Neuron (in vitro differentiated cells): Measurements from ENCODE around the gene MCTP1.
"Not testable (repeated sequence)": the region's sequence is repeated elsewhere in the genome, so short reads cannot be mapped to it uniquely, and the experiment has no call there.

ENCODE experiments used
- H2AFZ ChIP-seq: one replicate; pipeline ENCODE4 v1.6.1; 2013; ENCODE audit warnings: low read depth, mild to moderate bottlenecking, inconsistent platforms, low read length, moderate library complexity
- H3K27me3 ChIP-seq: one replicate; pipeline ENCODE4 v1.6.1; 2013; ENCODE audit warnings: low read length; ENCODE audit not compliant: insufficient read depth
- H3K36me3 ChIP-seq: one replicate; pipeline ENCODE4 v1.6.1; 2013; ENCODE audit warnings: low read length; ENCODE audit not compliant: insufficient read depth
- H3K4me1 ChIP-seq: one replicate; pipeline ENCODE4 v1.6.1; 2013; ENCODE audit warnings: low read length; ENCODE audit not compliant: insufficient read depth
- H3K4me3 ChIP-seq: 2 replicates; pipeline ENCODE4 v1.5.1; 2013; ENCODE audit warnings: mild to moderate bottlenecking, low read length, moderate library complexity
- H3K9me3 ChIP-seq: one replicate; pipeline ENCODE4 v1.6.1; 2013; ENCODE audit warnings: low read length

The MCTP1 gene

DNA sequence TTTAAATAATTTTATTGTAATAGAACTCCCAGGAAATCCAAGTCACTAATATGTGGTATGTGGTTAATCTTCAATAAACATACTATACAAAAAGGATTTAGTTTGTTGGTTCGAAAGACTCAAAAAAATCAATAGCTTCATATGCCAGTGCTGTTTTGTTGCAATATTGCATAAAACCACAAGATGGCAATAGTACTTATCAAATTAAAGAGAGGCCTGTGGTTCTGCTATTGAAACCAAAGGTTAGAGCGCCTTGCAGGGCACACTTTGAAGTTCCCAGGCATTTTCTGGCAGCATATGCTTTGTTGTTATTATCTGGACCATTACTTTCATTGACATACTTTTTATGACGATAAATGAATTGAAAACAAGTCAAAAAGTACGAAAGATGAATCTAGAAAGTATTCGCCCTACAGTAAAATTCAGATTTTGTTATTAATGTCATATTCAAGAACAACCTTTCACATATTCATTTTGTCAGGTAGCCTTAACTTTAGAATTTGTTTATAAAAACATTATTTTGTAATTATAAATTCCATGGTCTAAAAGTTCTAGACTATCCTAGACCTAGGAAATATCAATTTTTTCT is 316.3 kb downstream of the MCTP1 start:
- Histone ChIP-seq H3K4me1 (peaks cover 3% of the 10 kb centered on the region), H2AFZ (no peak overlapping the region), H3K4me3 (no peak overlapping the region), H3K36me3 (no peaks in the 10 kb centered on the region), H3K9me3 (no peaks in the 10 kb centered on the region), H3K27me3 (no peaks in the 10 kb centered on the region)

DNA sequence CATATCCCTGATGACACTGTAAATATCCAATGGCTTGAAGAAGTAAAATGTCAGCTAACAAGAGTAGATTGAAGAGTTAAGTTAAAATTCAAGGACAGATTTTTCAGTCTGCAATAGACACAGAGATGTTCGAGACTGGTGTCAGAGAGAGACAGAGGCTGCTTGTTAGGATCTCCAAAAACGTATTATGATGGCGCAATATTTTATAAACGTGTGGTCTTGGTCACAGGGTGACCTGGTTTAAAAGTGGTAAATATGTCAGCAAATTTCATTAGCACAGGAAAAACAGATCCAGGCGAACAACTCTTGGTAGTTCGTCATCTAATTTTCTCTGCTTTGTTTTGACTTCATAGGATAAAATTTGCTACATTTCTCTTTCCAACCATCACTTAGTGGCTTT is 317.4 kb downstream of the MCTP1 start:
- Histone ChIP-seq H2AFZ (no peak overlapping the region), H3K4me3 (no peak overlapping the region), H3K4me1 (peaks cover 3% of the 10 kb centered on the region), H3K9me3 (no peaks in the 10 kb centered on the region), H3K27me3 (no peaks in the 10 kb centered on the region), H3K36me3 (no peaks in the 10 kb centered on the region)

DNA sequence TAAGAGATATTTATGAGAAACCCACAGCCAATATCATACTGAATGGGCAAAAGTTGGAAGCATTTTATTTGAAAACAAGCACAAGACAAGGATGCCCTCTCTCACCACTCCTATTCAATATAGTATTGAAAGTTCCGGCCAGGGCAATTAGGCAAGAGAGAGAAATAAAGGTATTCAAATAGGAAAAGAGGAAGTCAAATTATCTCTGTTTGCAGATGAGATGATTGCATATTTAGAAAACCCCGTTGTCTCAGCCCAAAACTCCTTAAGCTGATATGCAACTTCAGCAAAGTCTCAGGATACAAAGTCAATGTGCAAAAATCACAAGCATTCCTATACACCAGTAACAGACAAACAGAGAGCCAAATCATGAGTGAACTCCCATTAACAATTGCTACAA is 325.6 kb downstream of the MCTP1 start:
- H3K27me3 ChIP-seq, H3K4me1 ChIP-seq, H3K4me3 ChIP-seq, H2AFZ ChIP-seq, H3K36me3 ChIP-seq, H3K9me3 ChIP-seq: not testable (repeated sequence)

DNA sequence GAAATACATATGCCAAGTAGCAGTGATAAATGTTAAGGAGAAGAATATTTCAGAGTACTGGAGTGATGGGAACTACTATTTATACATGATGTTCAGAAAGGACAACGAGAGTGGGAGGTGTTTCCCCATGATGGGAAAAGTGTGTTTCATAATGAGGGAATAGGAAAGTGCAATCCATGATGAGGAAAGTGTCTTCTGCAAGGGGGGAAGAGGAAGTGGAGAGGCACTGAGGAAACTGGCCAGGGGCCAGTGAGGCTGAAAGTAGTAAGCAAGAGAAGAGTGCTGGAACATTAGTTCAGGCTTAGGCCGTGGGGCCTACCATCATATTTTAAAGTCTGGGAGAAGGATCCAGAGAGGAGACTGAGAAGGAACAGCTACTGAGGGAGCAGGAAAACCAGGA is 339.2 kb downstream of the MCTP1 start:
- H3K4me3 ChIP-seq, result no peak overlapping the region

DNA sequence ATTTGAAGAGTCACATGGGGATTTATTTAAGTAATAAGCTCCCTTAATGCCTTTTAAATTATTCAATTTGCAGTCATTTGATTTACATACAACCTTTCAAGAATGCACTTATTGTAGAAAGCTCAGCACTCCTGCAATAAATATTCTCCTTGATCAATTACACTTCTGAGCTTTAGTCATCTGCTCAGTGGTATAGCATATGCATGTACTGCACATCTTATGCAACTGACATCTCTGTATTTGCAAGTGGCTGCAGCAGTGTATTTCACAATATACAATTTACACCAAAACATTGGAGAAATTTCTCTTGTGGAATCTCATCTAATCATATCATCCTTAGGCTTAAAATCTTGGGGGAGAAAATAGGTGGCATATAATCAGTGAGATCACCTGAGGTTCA is 340.7 kb downstream of the MCTP1 start:
- H3K36me3 ChIP-seq, result no peaks in the 10 kb centered on the region
- no peak overlapping the region for H2AFZ ChIP-seq
- no peaks in the 10 kb centered on the region for H3K4me1 ChIP-seq
- no peaks in the 10 kb centered on the region for H3K27me3 ChIP-seq
- no peaks in the 10 kb centered on the region for H3K9me3 ChIP-seq
- H3K4me3 ChIP-seq, result no peak overlapping the region

More for the DNA sequence above, 339.2 kb downstream of the MCTP1 start:
- Histone ChIP-seq H2AFZ (no peak overlapping the region), H3K4me1 (no peaks in the 10 kb centered on the region), H3K9me3 (no peaks in the 10 kb centered on the region), H3K27me3 (no peaks in the 10 kb centered on the region), H3K36me3 (no peaks in the 10 kb centered on the region)

DNA sequence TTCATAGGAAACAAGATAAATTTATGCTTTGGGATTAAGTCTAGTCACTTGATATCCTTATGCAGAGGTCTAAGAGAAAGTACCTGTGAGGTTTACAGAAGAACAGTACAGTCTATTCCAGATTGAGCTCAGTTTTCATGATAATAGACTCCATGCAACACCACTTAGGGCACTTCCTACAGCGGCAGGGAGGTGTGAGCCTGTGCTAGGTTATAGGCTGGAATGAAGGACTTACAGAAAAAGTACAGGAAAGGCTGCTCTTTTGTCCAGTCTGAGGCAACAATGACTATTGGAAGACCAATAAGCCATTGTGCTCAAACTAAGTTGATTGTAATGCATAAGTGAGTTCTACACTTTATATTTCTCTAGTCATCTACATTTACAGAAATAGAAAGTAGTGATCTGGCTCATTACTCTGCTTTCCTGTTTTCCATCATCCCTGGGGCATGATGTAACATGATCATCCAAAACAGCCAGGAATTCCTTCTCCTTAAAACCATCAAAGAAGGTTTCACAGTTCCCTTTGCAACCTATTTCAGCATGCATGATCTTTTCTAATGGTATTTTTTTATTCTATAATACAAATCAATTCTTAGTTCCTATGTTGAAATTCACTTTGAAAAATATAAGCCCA is 343.7 kb downstream of the MCTP1 start:
- no peak overlapping the region for H2AFZ ChIP-seq
- H3K4me3 ChIP-seq, result no peak overlapping the region
- H3K9me3 ChIP-seq, result no peaks in the 10 kb centered on the region
- no peaks in the 10 kb centered on the region for H3K36me3 ChIP-seq
- no peaks in the 10 kb centered on the region for H3K4me1 ChIP-seq
- no peaks in the 10 kb centered on the region for H3K27me3 ChIP-seq

DNA sequence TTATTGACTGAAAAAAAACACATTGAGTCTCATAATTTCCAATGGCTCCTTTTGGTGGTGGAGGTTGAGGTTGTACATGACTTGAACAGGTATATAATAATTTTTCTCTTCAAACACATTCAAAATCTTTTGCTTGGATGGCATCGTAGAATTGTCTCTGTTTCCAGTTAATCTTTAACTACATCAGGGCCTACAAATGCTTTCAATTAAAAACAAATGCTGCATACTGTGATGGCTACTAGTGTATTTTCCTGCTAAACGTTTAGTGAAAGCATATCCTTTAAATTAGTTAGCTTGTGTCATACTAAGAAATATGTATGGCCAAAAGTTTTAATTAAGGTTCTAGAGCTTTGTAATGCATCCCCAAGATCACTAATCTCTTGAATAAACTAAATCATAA is 352.6 kb downstream of the MCTP1 start:
- Histone ChIP-seq H3K27me3 (no peaks in the 10 kb centered on the region), H3K9me3 (no peaks in the 10 kb centered on the region), H3K4me1 (no peaks in the 10 kb centered on the region), H3K36me3 (no peaks in the 10 kb centered on the region), H3K4me3 (no peak overlapping the region), H2AFZ (no peak overlapping the region)

DNA sequence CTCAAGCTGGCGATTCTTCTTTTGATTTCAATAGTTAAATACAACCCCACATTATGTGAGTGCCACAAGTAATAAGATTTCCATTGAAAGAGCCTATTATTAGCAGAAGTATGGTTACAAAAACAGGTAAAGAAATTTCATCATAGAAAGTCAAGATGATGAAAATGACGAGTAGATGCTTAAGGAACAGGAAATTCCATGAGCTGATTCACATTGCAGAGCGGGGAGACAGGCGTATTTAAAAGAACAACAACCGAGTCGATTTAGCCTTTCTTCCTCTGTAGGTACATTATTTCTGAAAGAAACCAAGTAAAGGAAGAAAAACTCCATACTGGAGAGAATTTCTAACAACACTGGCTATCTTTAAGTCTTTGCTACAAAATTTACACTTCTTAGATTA is 356.0 kb downstream of the MCTP1 start:
- H3K36me3 ChIP-seq, result no peaks in the 10 kb centered on the region

DNA sequence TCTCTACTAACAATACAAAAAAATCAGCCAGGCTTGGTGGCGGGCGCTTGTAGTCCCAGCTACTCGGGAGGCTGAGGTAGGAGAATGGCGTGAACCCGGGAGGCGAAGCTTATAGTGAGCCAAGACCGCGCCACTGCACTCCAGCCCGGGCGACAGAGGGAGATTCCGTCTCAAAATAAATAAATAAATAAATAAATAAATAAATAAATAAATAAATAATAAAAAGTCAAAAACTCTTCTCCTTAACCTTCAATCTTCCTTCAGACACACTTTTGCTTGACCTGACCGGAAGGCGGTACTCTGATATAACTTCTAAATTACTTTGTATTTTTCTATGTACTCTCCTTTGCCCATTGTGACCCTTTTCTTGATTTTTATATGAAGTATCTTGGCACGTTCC is 364.3 kb downstream of the MCTP1 start:
- H3K27me3 ChIP-seq, result no peaks in the 10 kb centered on the region
- peaks cover 10% of the 10 kb centered on the region for H3K4me1 ChIP-seq
- no peak overlapping the region for H3K4me3 ChIP-seq
- no peaks in the 10 kb centered on the region for H3K9me3 ChIP-seq
- no peak overlapping the region for H2AFZ ChIP-seq
- no peaks in the 10 kb centered on the region for H3K36me3 ChIP-seq

More for the DNA sequence above, 356.0 kb downstream of the MCTP1 start:
- Histone ChIP-seq H3K9me3 (no peaks in the 10 kb centered on the region), H3K4me1 (no peaks in the 10 kb centered on the region), H3K4me3 (no peak overlapping the region), H2AFZ (no peak overlapping the region), H3K27me3 (no peaks in the 10 kb centered on the region)

DNA sequence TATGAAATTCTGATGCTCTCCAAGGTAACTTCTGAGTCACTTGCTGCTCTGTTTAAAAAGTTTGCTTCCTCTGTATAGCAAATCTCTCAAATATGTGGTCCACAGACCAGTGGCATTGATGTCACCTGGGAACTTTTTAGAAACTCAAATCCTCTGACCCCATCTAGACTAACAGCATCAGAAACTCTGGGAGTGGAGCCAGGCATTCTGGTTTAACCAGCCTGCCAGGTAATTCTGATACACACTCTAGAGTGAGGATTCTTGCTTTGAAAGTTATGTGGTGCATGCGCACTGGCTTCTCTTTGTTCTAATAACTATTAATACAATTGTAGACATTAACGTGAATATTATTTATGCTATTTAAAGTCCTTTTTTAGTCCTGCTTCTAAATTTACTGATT is 368.3 kb downstream of the MCTP1 start:
- Histone ChIP-seq H3K36me3 (no peaks in the 10 kb centered on the region), H3K4me3 (no peak overlapping the region), H2AFZ (no peak overlapping the region), H3K27me3 (no peaks in the 10 kb centered on the region), H3K4me1 (peaks cover 9% of the 10 kb centered on the region), H3K9me3 (no peaks in the 10 kb centered on the region)

DNA sequence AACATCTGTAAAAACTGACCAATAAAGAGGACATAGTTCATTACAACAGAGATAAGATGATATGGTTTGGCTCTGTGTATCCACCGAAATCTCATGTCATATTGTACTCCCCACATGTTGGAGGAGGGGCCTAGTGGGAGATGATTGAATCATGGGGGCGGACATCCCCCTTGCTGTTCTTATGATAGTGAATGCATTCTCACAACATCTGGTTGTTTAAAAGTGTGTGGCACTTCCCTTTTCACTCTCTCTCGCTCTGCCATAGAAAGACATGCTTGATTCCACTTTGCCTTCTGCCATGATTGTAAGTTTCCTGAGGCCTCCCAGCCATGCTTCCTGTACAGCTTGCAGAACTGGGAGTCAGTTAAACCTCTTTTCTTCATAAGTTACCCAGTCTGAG is 373.6 kb downstream of the MCTP1 start:
- peaks cover 4% of the 10 kb centered on the region for H3K4me1 ChIP-seq

DNA sequence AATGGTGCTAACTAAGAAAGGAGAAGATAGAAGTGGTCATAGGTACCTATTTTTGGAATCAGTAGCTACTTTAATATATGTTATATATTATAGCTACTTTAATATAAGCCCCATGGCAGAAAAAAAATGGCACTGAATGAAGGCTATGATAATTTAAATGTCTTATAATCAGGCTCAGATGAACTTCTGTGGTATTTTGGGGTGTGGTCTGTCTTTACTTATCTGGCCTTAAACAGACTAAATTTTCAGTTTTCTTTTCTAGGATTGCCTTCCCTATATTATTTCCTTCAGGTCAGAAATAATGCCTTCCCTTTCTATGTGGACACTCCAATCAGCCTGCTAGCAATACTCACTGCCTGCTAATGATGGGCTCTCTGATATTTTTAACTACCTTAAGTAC is 374.2 kb downstream of the MCTP1 start:
- H3K9me3 ChIP-seq, result no peaks in the 10 kb centered on the region
- H3K4me1 ChIP-seq, result peaks cover 4% of the 10 kb centered on the region
- H3K36me3 ChIP-seq, result no peaks in the 10 kb centered on the region
- H3K27me3 ChIP-seq, result no peaks in the 10 kb centered on the region
- H3K4me3 ChIP-seq, result no peak overlapping the region
- no peak overlapping the region for H2AFZ ChIP-seq

More for the DNA sequence above, 373.6 kb downstream of the MCTP1 start:
- H3K4me3 ChIP-seq, result no peak overlapping the region
- no peaks in the 10 kb centered on the region for H3K9me3 ChIP-seq
- H2AFZ ChIP-seq, result no peak overlapping the region
- no peaks in the 10 kb centered on the region for H3K36me3 ChIP-seq
- H3K27me3 ChIP-seq, result no peaks in the 10 kb centered on the region

DNA sequence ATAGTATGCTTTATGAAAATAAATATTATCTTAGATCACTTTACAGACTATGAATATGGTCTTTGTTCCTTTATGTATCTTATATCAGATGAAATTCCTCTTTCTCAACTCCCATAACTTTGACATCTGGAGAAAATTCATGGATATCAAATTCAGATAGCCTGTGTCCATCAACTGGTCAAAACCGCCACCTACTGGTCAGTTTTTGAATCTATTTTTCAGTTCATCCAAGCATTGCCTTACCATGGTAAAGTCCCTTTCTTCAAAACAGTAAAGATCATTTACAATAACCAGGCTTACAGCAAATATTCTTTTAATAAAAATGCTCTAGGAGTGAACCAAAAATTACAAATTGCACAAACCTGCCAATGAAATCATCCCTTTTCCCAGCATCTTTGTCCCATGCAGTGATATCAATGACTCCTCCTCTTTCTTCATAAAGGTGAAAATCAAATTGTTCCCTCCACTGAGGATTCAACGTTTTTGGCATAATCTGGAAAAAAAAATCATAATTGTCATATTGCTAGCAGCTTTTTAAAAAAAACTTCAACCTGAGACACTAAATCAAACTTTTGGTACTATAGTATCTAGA is 375.9 kb downstream of the MCTP1 start:
- H2AFZ ChIP-seq, result no peak overlapping the region
- no peaks in the 10 kb centered on the region for H3K4me1 ChIP-seq
- no peak overlapping the region for H3K4me3 ChIP-seq
- H3K27me3 ChIP-seq, result no peaks in the 10 kb centered on the region
- no peaks in the 10 kb centered on the region for H3K9me3 ChIP-seq
- no peaks in the 10 kb centered on the region for H3K36me3 ChIP-seq

DNA sequence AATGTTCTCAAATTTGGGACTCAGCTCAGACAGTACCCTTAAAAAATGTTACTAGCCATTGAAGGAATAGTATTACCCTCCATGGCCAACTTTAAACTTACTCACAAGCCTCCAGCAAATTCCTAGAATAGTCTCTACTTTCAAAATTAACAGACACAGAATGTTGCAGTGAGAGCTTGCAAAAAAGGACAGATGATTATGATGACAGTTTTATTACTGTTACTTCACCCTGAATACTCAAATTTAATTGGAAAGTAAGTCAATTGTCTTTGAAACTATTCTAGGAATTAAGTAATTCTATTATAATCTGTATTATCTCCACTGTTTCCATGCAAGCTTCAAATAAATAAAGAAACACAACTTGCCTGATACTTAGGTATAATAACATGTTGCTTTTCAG is 378.1 kb downstream of the MCTP1 start:
- Histone ChIP-seq H3K4me3 (no peak overlapping the region), H2AFZ (no peak overlapping the region), H3K4me1 (no peaks in the 10 kb centered on the region), H3K27me3 (no peaks in the 10 kb centered on the region), H3K9me3 (no peaks in the 10 kb centered on the region), H3K36me3 (no peaks in the 10 kb centered on the region)
